ENCODE measurements around the gene UBE2H. TPM values are rescaled to one million over a fixed set of nuclear protein-coding genes. Genes with fewer than 3 reads are reported as not detected.
A peak's percentile ranks its signal among the peaks of the same experiment; 100 is the strongest.

Gene UBE2H
- polyA plus RNA-seq, 1 of the 3 experiments (the other 2 are of a cell fraction), result 129 TPM

- ChIA-PET CTCF (interaction anchor here (0.7 to 5.8 kb wide), 3 partner anchors 63 to 122 kb away, joined by 3 to 35 read pairs (median 4); no protein-coding TSS in a partner anchor), POLR2A (interaction anchor here (0.6 kb wide), 1 partner anchor 1920 kb away, joined by 5 read pairs; no protein-coding TSS in a partner anchor)
- H4K20me1 ChIP-seq (ENCODE audit: insufficient read depth), result peaks cover 60% of the 10 kb centered on the region
- TF ChIP-seq GATA2 (CRISPR knock-in tag; IDR thresholded peaks at IDR 0.05) (no peak), USF2 (IDR thresholded peaks at IDR 0.05; ENCODE audit: borderline replicate concordance, low read depth, low read length) (no peak), EZH2phosphoT487 (IDR thresholded peaks at IDR 0.05; ENCODE audit: borderline replicate concordance, low read depth) (no peak), ELF1 (IDR thresholded peaks at IDR 0.05) (no peak), MEF2A (IDR thresholded peaks at IDR 0.05; ENCODE audit: borderline replicate concordance, low read depth) (no peak), FOSL2 (IDR thresholded peaks at IDR 0.05; ENCODE audit: borderline replicate concordance, low read depth) (no peak), ZBTB33 (IDR thresholded peaks at IDR 0.05; ENCODE audit: borderline replicate concordance, low read depth) (no peak), USF1 (IDR thresholded peaks at IDR 0.05; ENCODE audit: borderline replicate concordance, low read depth) (no peak), POLR2AphosphoS5 (IDR thresholded peaks at IDR 0.05; ENCODE audit: low read depth, low read length) (no peak), SMC3 (IDR thresholded peaks at IDR 0.05; ENCODE audit: low read depth, low read length) (no peak), CHD2 (IDR thresholded peaks at IDR 0.05; ENCODE audit: low read length, partially characterized antibody) (no peak)
- peak overlapping the region in 1 of 2 experiments; percentile 90; a peak in 1 of 4 replicates for H3K27ac ChIP-seq (ENCODE audit: low read depth in 2 of 2, low read length in 1 of 2)
- no peaks in the 10 kb centered on the region for H3K9me3 ChIP-seq
- H3K4me3 ChIP-seq (ENCODE audit: low read depth in 2 of 2, low read length in 1 of 2), result no peak overlapping the region
- H3K4me1 ChIP-seq (ENCODE audit: control insufficient read depth in 1 of 2, insufficient read depth in 2 of 2, low read depth in 1 of 2, low read length in 1 of 2), result peaks cover 12 to 20% of the 10 kb centered on the region in 2 experiments
- H3K79me2 ChIP-seq (ENCODE audit: insufficient read depth), result peaks cover 100% of the 10 kb centered on the region
- no peak overlapping the region for H3K9ac ChIP-seq
- peak overlapping the region; percentile 83 for H3K4me2 ChIP-seq
- no peaks in the 10 kb centered on the region for H3K27me3 ChIP-seq (ENCODE audit: insufficient read depth)
- peaks cover 3 to 39% of the 10 kb centered on the region in 2 experiments for H3K36me3 ChIP-seq (replicated peaks in 1 of 2; ENCODE audit: control insufficient read depth in 1 of 2, insufficient read depth in 2 of 2, low read length in 1 of 2)
- 92% methylated on average over 8 of the region's 8 CpGs for WGBS (ENCODE audit: low lambda C conversion rate)
- H2AFZ ChIP-seq (ENCODE audit: low read depth), result no peak overlapping the region
- peaks cover 32% of the 10 kb centered on the region for H3F3A ChIP-seq (replicated peaks; ENCODE audit: insufficient read depth)
- no peaks in the 10 kb centered on the region for H3K9me2 ChIP-seq
- DNase-seq, result no peak
These were observed 5.1 kb downstream of the UBE2H start for GRCh38 chr7:129947701-129948100.

- Histone ChIP-seq H3K36me3 (replicated peaks in 1 of 2; ENCODE audit: control insufficient read depth in 1 of 2, insufficient read depth in 2 of 2, low read length in 1 of 2) (peaks cover 3 to 44% of the 10 kb centered on the region in 2 experiments), H2AFZ (ENCODE audit: low read depth) (no peak overlapping the region), H3K9me2 (no peaks in the 10 kb centered on the region), H3K4me1 (ENCODE audit: control insufficient read depth in 1 of 2, insufficient read depth in 2 of 2, low read depth in 1 of 2, low read length in 1 of 2) (peaks cover 12 to 20% of the 10 kb centered on the region in 2 experiments), H3K27ac (ENCODE audit: low read depth in 2 of 2, low read length in 1 of 2) (no peak overlapping the region), H3K9me3 (no peaks in the 10 kb centered on the region), H3K4me2 (peak overlapping the region; percentile 83; the same call in 1 of the 2 replicates), H3F3A (replicated peaks; ENCODE audit: insufficient read depth) (peaks cover 32% of the 10 kb centered on the region), H3K79me2 (ENCODE audit: insufficient read depth) (peaks cover 100% of the 10 kb centered on the region), H3K4me3 (ENCODE audit: low read depth in 2 of 2, low read length in 1 of 2) (no peak overlapping the region), H3K27me3 (ENCODE audit: insufficient read depth) (no peaks in the 10 kb centered on the region), H3K9ac (no peak overlapping the region), H4K20me1 (ENCODE audit: insufficient read depth) (peaks cover 66% of the 10 kb centered on the region)
- CTCF ChIA-PET, result interaction anchor here (5.8 kb wide), 1 partner anchor 122 kb away, joined by 35 read pairs; no protein-coding TSS in a partner anchor
- POLR2A ChIA-PET, result no interaction called here
- no peak for TF ChIP-seq ZBTB33 (IDR thresholded peaks at IDR 0.05; ENCODE audit: borderline replicate concordance, low read depth)
- TF ChIP-seq GATA2 (CRISPR knock-in tag; IDR thresholded peaks at IDR 0.05), result no peak
- no peak for TF ChIP-seq USF1 (IDR thresholded peaks at IDR 0.05; ENCODE audit: borderline replicate concordance, low read depth)
- no peak for TF ChIP-seq RAD21 (IDR thresholded peaks at IDR 0.05; ENCODE audit: low read length)
- no peak for TF ChIP-seq MEF2A (IDR thresholded peaks at IDR 0.05; ENCODE audit: borderline replicate concordance, low read depth)
- TF ChIP-seq RXRA (IDR thresholded peaks at IDR 0.05; ENCODE audit: borderline replicate concordance, low read depth), result no peak
- TF ChIP-seq FOSL2 (IDR thresholded peaks at IDR 0.05; ENCODE audit: borderline replicate concordance, low read depth), result no peak
- no peak for TF ChIP-seq SIN3A (IDR thresholded peaks at IDR 0.05; ENCODE audit: borderline replicate concordance, low read depth, low read length)
- TF ChIP-seq NFIC (IDR thresholded peaks at IDR 0.05; ENCODE audit: borderline replicate concordance), result no peak
- TF ChIP-seq PBX3 (IDR thresholded peaks at IDR 0.05), result no peak
- no peak for TF ChIP-seq MAX (IDR thresholded peaks at IDR 0.05; ENCODE audit: low read depth)
- no peak for TF ChIP-seq ELF1 (IDR thresholded peaks at IDR 0.05)
- no peak for TF ChIP-seq YY1 (IDR thresholded peaks at IDR 0.05; ENCODE audit: low read depth)
- 90% methylated on average over 3 of the region's 3 CpGs for WGBS (ENCODE audit: low lambda C conversion rate)
- DNase-seq, result no peak
These were observed 5.7 kb downstream of the UBE2H start for GRCh38 chr7:129947049-129947448.

Data from SK-N-SH (cell line).